ENCODE measurements around the gene AARS1.
"Not testable (repeated sequence)": the region's sequence is repeated elsewhere in the genome, so short reads cannot be mapped to it uniquely, and the experiment has no call there.

AARS1 gene

GRCh38 chr16:70270176-70270575 is 19.1 kb downstream of the AARS1 start:
- DNase-seq (ENCODE audit: low read depth) = no peak

- DNase-seq (ENCODE audit: low read depth) = no peak
These were observed 19.8 kb downstream of the AARS1 start for GRCh38 chr16:70269471-70269870.

GRCh38 chr16:70267922-70268321 is 21.4 kb downstream of the AARS1 start:
- DNase-seq (ENCODE audit: low read depth) = not testable (repeated sequence)

GRCh38 chr16:70267516-70267915 is 21.8 kb downstream of the AARS1 start:
- DNase-seq (ENCODE audit: low read depth) = no peak

- not testable (repeated sequence) for DNase-seq (ENCODE audit: low read depth)
These were observed 29.4 kb downstream of the AARS1 start for GRCh38 chr16:70259903-70260302.

- DNase-seq (ENCODE audit: low read depth) = no peak
These were observed 30.4 kb downstream of the AARS1 start for GRCh38 chr16:70258946-70259345.

- no peak for DNase-seq (ENCODE audit: low read depth)
These were observed 31.2 kb downstream of the AARS1 start for GRCh38 chr16:70258065-70258464.

GRCh38 chr16:70257391-70257790 is 31.9 kb downstream of the AARS1 start:
- DNase-seq (ENCODE audit: low read depth) = no peak

- no peak for DNase-seq (ENCODE audit: low read depth)
These were observed 33.7 kb downstream of the AARS1 start for GRCh38 chr16:70255574-70255973.

- no peak for DNase-seq (ENCODE audit: low read depth)
These were observed 34.4 kb downstream of the AARS1 start for GRCh38 chr16:70254965-70255286.

- DNase-seq (ENCODE audit: low read depth) = no peak
These were observed 34.9 kb downstream of the AARS1 start for GRCh38 chr16:70254180-70254964.

- no peak for DNase-seq (ENCODE audit: low read depth)
These were observed 35.8 kb downstream of the AARS1 start for GRCh38 chr16:70253291-70254106.

GRCh38 chr16:70252355-70252988 is 36.8 kb downstream of the AARS1 start:
- DNase-seq (ENCODE audit: low read depth) = no peak

GRCh38 chr16:70251629-70252354 is 37.5 kb downstream of the AARS1 start, which contains the start of gene EXOSC6:
Gene EXOSC6, minus strand, starts transcription at chr16:70251940. Its CDS starts 40 bp downstream, at chr16:70251900.
- peak; percentile 85 for DNase-seq (ENCODE audit: low read depth)

GRCh38 chr16:70250748-70251628 is 38.3 kb downstream of the AARS1 start:
- DNase-seq (ENCODE audit: low read depth) = peak; percentile 6

GRCh38 chr16:70249697-70250096 is 39.6 kb downstream of the AARS1 start:
- DNase-seq (ENCODE audit: low read depth) = not testable (repeated sequence)

- DNase-seq (ENCODE audit: low read depth) = not testable (repeated sequence)
These were observed 50.5 kb downstream of the AARS1 start for GRCh38 chr16:70238773-70239172.

GRCh38 chr16:70231831-70232230 is 57.5 kb downstream of the AARS1 start:
- DNase-seq (ENCODE audit: low read depth) = not testable (repeated sequence)

GRCh38 chr16:70226024-70226423 is 63.3 kb downstream of the AARS1 start:
- not testable (repeated sequence) for DNase-seq (ENCODE audit: low read depth)

- not testable (repeated sequence) for DNase-seq (ENCODE audit: low read depth)
These were observed 63.9 kb downstream of the AARS1 start for GRCh38 chr16:70225430-70225829.

- DNase-seq (ENCODE audit: low read depth) = not testable (repeated sequence)
These were observed 64.7 kb downstream of the AARS1 start for GRCh38 chr16:70224645-70225044.

Data from stimulated activated CD8-positive, alpha-beta memory T cell treated with anti-CD3 and anti-CD28 coated beads, Interleukin-12 subunit alpha, Interleukin-12 subunit beta, amount 100 ng/mL, for 1 hour (primary cell).